K562 (cell line): ENCODE measurements around the gene PPA1. TPM values are rescaled to one million over a fixed set of nuclear protein-coding genes. Genes with fewer than 3 reads are reported as not detected.

Source experiments
- ATAC-seq: fragments of 200-7000 bp; cut with Tn5 transposase; 3 replicates; pipeline ENCODE4 v1.9.1; 2020; ENCODE audit warnings: moderate library complexity
- BruUV-seq: library from RNA; stranded (reverse); fragments of 400-500 nt; replicated peaks from 2 replicates; lab custom pipeline; 2021; lab: Mats Ljungman, UMichigan
- CTCF ChIA-PET: fragments of 300-600 bp; formaldehyde crosslinking; extraction: SDS; loops from one replicate; lab custom pipeline; 2021; ENCODE audit warnings: low intra/inter-chr PET ratio; lab: Yijun Ruan, JAX
- POLR2A ChIA-PET: fragments of 300-600, 350-650 bp; sonication (Branson Sonifier 250); formaldehyde crosslinking; extraction: SDS; loops from one replicate; lab custom pipeline; 2021; ENCODE audit warnings: antibody characterized with exemption, inconsistent platforms; lab: Yijun Ruan, JAX
- DNase-seq, 4 experiments: peaks; one replicate each; pipeline versions ENCODE4 v3.0.0 to v3.0.0-alpha.2; 2011 to 2018; ENCODE audit warnings: low spot score in 3 of 4, mixed read lengths in 3 of 4; ENCODE audit errors: extremely low read depth in 1 of 4
- FAIRE-seq: peaks from 2 replicates; lab custom pipeline; 2011; peaks lifted over from hg19 to GRCh38; lab: Jason Lieb, UNC
- H2AFZ ChIP-seq: 2 replicates; pipeline ENCODE4 v1.6.0; 2011; ENCODE audit warnings: low read depth, low read length, control low read depth, inconsistent platforms
- H3K27ac ChIP-seq: fragments of 200-600 bp; 3 replicates; pipeline ENCODE4 v1.8.0; 2011; ENCODE audit warnings: low read depth, mild to moderate bottlenecking, control low read depth, inconsistent platforms, low read length, moderate library complexity, mixed read lengths; ENCODE audit errors: extremely low read depth
- H3K27me3 ChIP-seq, 2 experiments: fragments of 300-600 bp in 1 of 2; 2 replicates in 1 of 2; 3 replicates in 1 of 2; pipeline versions ENCODE4 v1.6.0 to v1.8.0; 2011; ENCODE audit warnings: inconsistent platforms in 2 of 2, low read length in 2 of 2, mild to moderate bottlenecking in 1 of 2, mixed read lengths in 1 of 2, moderate library complexity in 1 of 2; ENCODE audit not compliant: control insufficient read depth in 2 of 2, insufficient read depth in 2 of 2
- H3K36me3 ChIP-seq: fragments of 300-600 bp; 3 replicates; pipeline ENCODE4 v1.8.0; 2011; ENCODE audit warnings: mild to moderate bottlenecking, low read length, inconsistent platforms; ENCODE audit not compliant: control insufficient read depth, insufficient read depth
- H3K4me1 ChIP-seq, 2 experiments: fragments of 200-600 bp in 1 of 2; replicated peaks in 1 of 2; 2 replicates in 1 of 2; 3 replicates in 1 of 2; pipeline versions ENCODE4 v1.5.1 to v1.8.0; 2011; ENCODE audit warnings: inconsistent platforms in 2 of 2, low read length in 2 of 2, mild to moderate bottlenecking in 1 of 2, mixed read lengths in 1 of 2, moderate library complexity in 1 of 2; ENCODE audit not compliant: control insufficient read depth in 2 of 2, insufficient read depth in 2 of 2
- H3K4me2 ChIP-seq: 2 replicates; pipeline ENCODE4 v1.6.1; 2011; ENCODE audit warnings: low read length, control low read depth, inconsistent platforms, mixed read lengths; ENCODE audit not compliant: insufficient read depth
- H3K4me3 ChIP-seq: fragments of 200-600 bp; sonication (generic), shearing (Covaris generic); 2 replicates; pipeline ENCODE4 v1.5.1; 2016; ENCODE audit warnings: control low read depth, inconsistent platforms
- H3K79me2 ChIP-seq: fragments of 200-600 bp; 3 replicates; pipeline ENCODE4 v1.8.0; 2011; ENCODE audit warnings: low read length, inconsistent platforms; ENCODE audit not compliant: control insufficient read depth, insufficient read depth
- H3K9ac ChIP-seq, 2 experiments: 2 replicates each; pipeline versions ENCODE4 v1.6.0 to v1.6.1; 2011; ENCODE audit warnings: low read depth in 2 of 2, low read length in 2 of 2, control low read depth in 1 of 2, inconsistent platforms in 1 of 2, mild to moderate bottlenecking in 1 of 2, mixed read lengths in 1 of 2; ENCODE audit not compliant: insufficient read depth in 1 of 2
- H3K9me1 ChIP-seq: one replicate; pipeline ENCODE4 v1.6.0; 2011; ENCODE audit warnings: inconsistent platforms, mild to moderate bottlenecking, low read length, moderate library complexity; ENCODE audit not compliant: control insufficient read depth, insufficient read depth
- H3K9me3 ChIP-seq: replicated peaks from 2 replicates; pipeline ENCODE4 v1.5.1; 2011; ENCODE audit warnings: low read depth, low read length, inconsistent platforms; ENCODE audit not compliant: control insufficient read depth, insufficient read depth
- H4K20me1 ChIP-seq: replicated peaks from 2 replicates; pipeline ENCODE4 v1.6.1; 2011; ENCODE audit warnings: low read length, inconsistent platforms, mixed read lengths; ENCODE audit not compliant: control insufficient read depth, insufficient read depth
- ATF6 ChIP-seq: sonication (generic); formaldehyde crosslinking; IDR thresholded peaks from 2 replicates; pipeline ENCODE4 v1.4.0; 2020; ENCODE audit warnings: mild to moderate bottlenecking, missing genetic modification reagents
- BRD9 ChIP-seq: fragments of 450-650 bp; IDR thresholded peaks from 2 replicates; pipeline ENCODE4 v1.6.1; 2018; ENCODE audit warnings: low read depth; ENCODE audit not compliant: partially characterized antibody
- DPF2 ChIP-seq: fragments of 450-650 bp; IDR thresholded peaks from 2 replicates; pipeline ENCODE4 v1.6.1; 2016
- E2F8 ChIP-seq: fragments of 450-650 bp; IDR thresholded peaks from 2 replicates; pipeline ENCODE4 v1.7.1; 2018; ENCODE audit warnings: mild to moderate bottlenecking, low read depth; ENCODE audit not compliant: partially characterized antibody
- EGR1 ChIP-seq: fragments of 450-650 bp; conservative IDR thresholded peaks from 2 replicates; pipeline ENCODE4 v1.6.1; 2017; ENCODE audit warnings: mild to moderate bottlenecking
- ELF1 ChIP-seq: fragments of 200-800 bp; sonication (Bioruptor generic); IDR thresholded peaks from 2 replicates; pipeline ENCODE4 v1.6.1; 2016; ENCODE audit warnings: missing genetic modification characterization, missing compliant biosample characterization
- ESRRA ChIP-seq: fragments of 450-650 bp; IDR thresholded peaks from 2 replicates; pipeline ENCODE4 v1.6.1; 2014; ENCODE audit warnings: low read depth, mild to moderate bottlenecking, moderate library complexity, borderline replicate concordance
- GATAD2A ChIP-seq: fragments of 450-650 bp; IDR thresholded peaks from 2 replicates; pipeline ENCODE4 v1.6.1; 2017
- HNRNPLL ChIP-seq: fragments of 200-400 bp; formaldehyde crosslinking; IDR thresholded peaks from 2 replicates; pipeline ENCODE4 v1.6.1; 2017; ENCODE audit warnings: low read length, low read depth, mild to moderate bottlenecking; ENCODE audit not compliant: poor library complexity, severe bottlenecking
- HOMEZ ChIP-seq: fragments of 250-450 bp; sonication (Bioruptor Pico); IDR thresholded peaks from 2 replicates; pipeline ENCODE4 v1.4.0; 2020; ENCODE audit warnings: mild to moderate bottlenecking, moderate library complexity
- ILK ChIP-seq: fragments of 450-650 bp; IDR thresholded peaks from 2 replicates; pipeline ENCODE4 v1.6.1; 2016; ENCODE audit warnings: missing genetic modification characterization, low read depth, mild to moderate bottlenecking, missing compliant biosample characterization, moderate library complexity, borderline replicate concordance
- NCOA4 ChIP-seq: fragments of 450-650 bp; IDR thresholded peaks from 2 replicates; pipeline ENCODE4 v1.6.1; 2018; ENCODE audit warnings: mild to moderate bottlenecking; ENCODE audit not compliant: partially characterized antibody
- POLR2H ChIP-seq: IDR thresholded peaks from 2 replicates; pipeline ENCODE4 v1.6.1; 2016; ENCODE audit warnings: missing genetic modification characterization, low read depth, mild to moderate bottlenecking, control low read depth, missing compliant biosample characterization, moderate library complexity
- SMARCA5 ChIP-seq: fragments of 450-650 bp; IDR thresholded peaks from 2 replicates; pipeline ENCODE4 v1.6.1; 2016
- ZBTB8A ChIP-seq: fragments of 450-650 bp; IDR thresholded peaks from 2 replicates; pipeline ENCODE4 v1.6.1; 2018; ENCODE audit warnings: mild to moderate bottlenecking, moderate library complexity; ENCODE audit not compliant: partially characterized antibody
- ZEB2 ChIP-seq: fragments of 450-650 bp; IDR thresholded peaks from 2 replicates; pipeline ENCODE4 v1.6.1; 2016
- ZNF76 ChIP-seq: fragments of 250-450 bp; sonication (Bioruptor Pico); IDR thresholded peaks from 2 replicates; pipeline ENCODE4 v1.4.0; 2020; ENCODE audit warnings: mild to moderate bottlenecking, moderate library complexity, borderline replicate concordance
- WGBS: fragments of 100-300 bp; shearing (Covaris generic); methylation state at CpG from one replicate; pipeline ENCODE4 v1.1.6; 2016; ENCODE audit warnings: low coverage, mixed read lengths; ENCODE audit not compliant: insufficient coverage; ENCODE audit errors: missing lambda C conversion rate; 5-methylcytosine and 5-hydroxymethylcytosine counted together
- in situ Hi-C: fragments of 300-500 bp; cut with MboI; formaldehyde crosslinking; loops from 4 replicates; pipeline ENCODE4 v1.15.0; 2018; ENCODE audit warnings: inconsistent platforms, mixed read lengths
- intact Hi-C: fragments of 100-400 bp; cut with micrococcal nuclease; formaldehyde crosslinking; loops from 2 replicates; pipeline ENCODE4 v1.14.2; 2022
- polyA plus RNA-seq, 8 experiments: library from polyadenylated mRNA; depleted of rRNA in 4 of 8; stranded (reverse) in 5 of 8; unstranded in 3 of 8; fragments of >200 nt; fragmentation: Nextera tagmentation in 2 of 8; fragmentation: Illumina TruSeq in 1 of 8; extraction: Ambion mirVana in 2 of 8; extraction: Trizol in 1 of 8; gene quantifications; 2 replicates each; pipeline versions ENCODE4 v1.2.1 to v1.2.3, GENCODE V29; 2011 to 2014; ENCODE audit warnings: inconsistent platforms in 1 of 8, missing spikeins in 1 of 8
- total RNA-seq, 7 experiments: library from RNA; depleted of rRNA in 6 of 7; stranded (reverse); fragments of >200 nt in 6 of 7; fragmentation: Illumina TruSeq in 2 of 7; extraction: Trizol in 2 of 7; gene quantifications; 2 replicates each; pipeline versions ENCODE4 v1.2.1 to v1.2.3, GENCODE V29; 2011 to 2021; ENCODE audit warnings: low replicate concordance in 1 of 7

PPA1 gene
- total and polyA plus RNA-seq, 9 of the 15 experiments (the other 6 are each of a cell fraction or from before 2014, with no cell fraction given): 301 to 635 (median 471) TPM

- TF ChIP-seq ELF1 (no peak), ILK (tag) (no peak), NCOA4 (no peak), DPF2 (peak; percentile 48; the same call in 1 of the 2 replicates), ZNF76 (CRISPR knock-in tag) (no peak), ESRRA (no peak), POLR2H (tag) (0 out of 2 replicates have a peak, but pooled peaks have one; percentile 42), EGR1 (peak; percentile 46), SMARCA5 (0 out of 2 replicates have a peak, but pooled peaks have one; percentile 1), GATAD2A (no peak), ZBTB8A (no peak), BRD9 (peak; percentile 10), ZEB2 (0 out of 2 replicates have a peak, but pooled peaks have one; percentile 1)
Observed at GRCh38 chr10:70233939-70234300, 691 bp upstream of the PPA1 start (continued).

- 1% methylated on average over 18 of the region's 18 CpGs for WGBS
- CTCF ChIA-PET: no interaction called here
- Histone ChIP-seq H3K79me2 (peaks cover 55% of the 10 kb centered on the region), H2AFZ (peak overlapping the region; percentile 78), H3K9me3 (no peaks in the 10 kb centered on the region), H4K20me1 (peaks cover 5% of the 10 kb centered on the region; the same call in 1 of the 2 replicates), H3K9ac (peak overlapping the region; percentile 87 to 98), H3K9me1 (no peaks in the 10 kb centered on the region), H3K27ac (peak overlapping the region; percentile 76), H3K4me3 (peak overlapping the region; percentile 83), H3K4me1 (peaks cover 13 to 23% of the 10 kb centered on the region in 2 experiments; a peak in 4 of 5 replicates), H3K36me3 (peaks cover 31% of the 10 kb centered on the region), H3K27me3 (no peaks in the 10 kb centered on the region), H3K4me2 (peak overlapping the region; percentile 91)
- ATAC-seq (no peak), FAIRE-seq (no peak), DNase-seq (no peak)
- in situ Hi-C loops (loop anchor here (5.0 kb wide), 1 partner anchor 115 kb away; no protein-coding TSS in a partner anchor), intact Hi-C loops (no loop called here)
- no TSS peak for BruUV-seq
- POLR2A ChIA-PET: interaction anchor here (0.6 to 2.8 kb wide), 15 partner anchors 10 to 199 kb away, joined by 3 to 20 read pairs (median 4); partner anchors contain the start of gene SAR1A
- TF ChIP-seq E2F8 (peak; percentile 4), HOMEZ (CRISPR knock-in tag) (no peak), ATF6 (0 out of 2 replicates have a peak, but pooled peaks have one; percentile 36), HNRNPLL (no peak)
Observed at GRCh38 chr10:70232859-70233108, 445 bp downstream of the PPA1 start.
